Endothelial cell (in vitro differentiated cells): Measurements from ENCODE around the gene BCL2L2. TPM values are rescaled to one million over a fixed set of nuclear protein-coding genes. Genes with fewer than 3 reads are reported as not detected.

Source experiments
- DNase-seq: peaks from one replicate; pipeline ENCODE4 v3.0.0; 2021; ENCODE audit warnings: low spot score
- H3K27ac Mint-ChIP-seq: one replicate; pipeline ENCODE4 v1.8.0; 2021; ENCODE audit warnings: mixed read lengths, inconsistent platforms; ENCODE audit not compliant: unreplicated experiment
- H3K27me3 Mint-ChIP-seq: one replicate; pipeline ENCODE4 v1.8.0; 2021; ENCODE audit warnings: mild to moderate bottlenecking, moderate library complexity, mixed read lengths, inconsistent platforms; ENCODE audit not compliant: unreplicated experiment
- H3K36me3 Mint-ChIP-seq: one replicate; pipeline ENCODE4 v1.8.0; 2021; ENCODE audit warnings: mild to moderate bottlenecking, low read depth, mixed read lengths, inconsistent platforms; ENCODE audit not compliant: unreplicated experiment
- H3K4me1 Mint-ChIP-seq: one replicate; pipeline ENCODE4 v1.8.0; 2021; ENCODE audit warnings: mild to moderate bottlenecking, mixed read lengths, inconsistent platforms; ENCODE audit not compliant: unreplicated experiment
- H3K4me3 Mint-ChIP-seq: one replicate; pipeline ENCODE4 v1.8.0; 2021; ENCODE audit warnings: mild to moderate bottlenecking, mixed read lengths, inconsistent platforms; ENCODE audit not compliant: unreplicated experiment
- H3K9me3 Mint-ChIP-seq: one replicate; pipeline ENCODE4 v1.8.0; 2021; ENCODE audit warnings: mixed read lengths, inconsistent platforms; ENCODE audit not compliant: unreplicated experiment
- total RNA-seq: library from RNA; stranded (reverse); fragmentation: NEBNext Ultra II Directional; extraction: Animal tissue kit (Norgen Biotek cat#: 25700); gene quantifications from one replicate; pipeline ENCODE4 v1.2.1, GENCODE V29; 2021; ENCODE audit not compliant: unreplicated experiment
- TF ChIP-seq, protein P1 (sequence below): fragments of 200-600 bp; sonication (generic); IDR thresholded peaks from one replicate; pipeline ENCODE4 v1.5.0; 2021; ENCODE audit warnings: antibody characterized with exemption; ENCODE audit not compliant: unreplicated experiment

BCL2L2 gene
- total RNA-seq, 1 donor from 2014 or later = 22.0 TPM

DNA sequence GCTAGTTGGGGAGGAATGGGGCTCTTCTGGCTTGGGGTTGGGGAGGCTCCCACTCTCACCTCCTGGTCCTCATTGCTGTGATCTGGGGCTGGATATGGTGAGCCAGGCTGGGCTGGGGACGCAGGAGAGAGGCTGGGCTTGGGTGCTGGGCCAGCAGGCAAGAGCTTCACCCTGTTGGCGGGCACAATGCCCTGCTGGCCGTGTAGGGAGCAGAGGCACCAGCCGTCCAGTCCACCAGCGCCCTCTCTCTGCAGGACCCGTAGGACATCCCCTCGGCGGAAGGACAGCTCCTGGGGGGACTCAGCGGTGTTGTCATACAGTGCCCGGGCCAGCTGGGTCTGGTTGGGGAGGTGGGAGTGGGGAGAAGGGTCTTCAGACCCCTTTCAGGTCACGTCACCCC lies 53.9 kb downstream of the BCL2L2 start:
- peaks cover 28% of the 10 kb centered on the region for H3K4me1 Mint-ChIP-seq
- H3K27ac Mint-ChIP-seq = no peak overlapping the region
- TF ChIP-seq, protein P1, sequence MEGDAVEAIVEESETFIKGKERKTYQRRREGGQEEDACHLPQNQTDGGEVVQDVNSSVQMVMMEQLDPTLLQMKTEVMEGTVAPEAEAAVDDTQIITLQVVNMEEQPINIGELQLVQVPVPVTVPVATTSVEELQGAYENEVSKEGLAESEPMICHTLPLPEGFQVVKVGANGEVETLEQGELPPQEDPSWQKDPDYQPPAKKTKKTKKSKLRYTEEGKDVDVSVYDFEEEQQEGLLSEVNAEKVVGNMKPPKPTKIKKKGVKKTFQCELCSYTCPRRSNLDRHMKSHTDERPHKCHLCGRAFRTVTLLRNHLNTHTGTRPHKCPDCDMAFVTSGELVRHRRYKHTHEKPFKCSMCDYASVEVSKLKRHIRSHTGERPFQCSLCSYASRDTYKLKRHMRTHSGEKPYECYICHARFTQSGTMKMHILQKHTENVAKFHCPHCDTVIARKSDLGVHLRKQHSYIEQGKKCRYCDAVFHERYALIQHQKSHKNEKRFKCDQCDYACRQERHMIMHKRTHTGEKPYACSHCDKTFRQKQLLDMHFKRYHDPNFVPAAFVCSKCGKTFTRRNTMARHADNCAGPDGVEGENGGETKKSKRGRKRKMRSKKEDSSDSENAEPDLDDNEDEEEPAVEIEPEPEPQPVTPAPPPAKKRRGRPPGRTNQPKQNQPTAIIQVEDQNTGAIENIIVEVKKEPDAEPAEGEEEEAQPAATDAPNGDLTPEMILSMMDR = no peak
- no peak for DNase-seq
- peaks cover 16% of the 10 kb centered on the region for H3K27me3 Mint-ChIP-seq
- H3K4me3 Mint-ChIP-seq = no peak overlapping the region
- H3K36me3 Mint-ChIP-seq = peaks cover 11% of the 10 kb centered on the region
- no peaks in the 10 kb centered on the region for H3K9me3 Mint-ChIP-seq

DNA sequence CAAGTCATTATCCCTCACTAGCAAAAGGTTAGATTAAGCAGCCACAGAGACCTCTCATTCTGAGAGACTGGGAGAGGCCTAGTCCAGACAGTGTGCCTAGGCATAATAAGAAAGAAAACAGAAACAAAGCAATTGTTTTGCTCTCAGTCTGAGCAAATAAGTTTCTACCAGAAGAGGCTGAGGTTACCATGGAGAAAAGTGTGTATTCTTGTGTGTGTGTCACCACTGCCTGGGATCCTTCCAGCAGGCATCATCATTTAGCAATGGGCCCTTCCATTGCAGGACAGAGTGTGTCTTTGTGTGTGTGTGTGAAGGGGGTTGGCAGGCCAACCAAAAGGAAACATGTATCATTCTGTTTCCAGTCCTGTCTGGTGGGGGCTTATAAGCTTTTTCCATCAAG lies 54.7 kb downstream of the BCL2L2 start:
- H3K4me3 Mint-ChIP-seq = peak overlapping the region; percentile 2
- H3K9me3 Mint-ChIP-seq = no peaks in the 10 kb centered on the region
- H3K4me1 Mint-ChIP-seq = peaks cover 26% of the 10 kb centered on the region
- DNase-seq = no peak
- H3K36me3 Mint-ChIP-seq = peaks cover 8% of the 10 kb centered on the region
- H3K27ac Mint-ChIP-seq = peak overlapping the region; percentile 71
- TF ChIP-seq, protein P1 = no peak
- peaks cover 14% of the 10 kb centered on the region for H3K27me3 Mint-ChIP-seq

Other genes starting within 250 kb of the BCL2L2 start
- gene CDH24, start 249.3 kb upstream of the BCL2L2 start, total RNA-seq = 13.6 TPM
- gene ACIN1, start 211.7 kb upstream of the BCL2L2 start, total RNA-seq = 226 TPM
- 55.2 TPM for gene C14orf119, start 211.3 kb upstream of the BCL2L2 start, total RNA-seq
- gene CIROP, start 201.8 kb upstream of the BCL2L2 start, total RNA-seq = not detected
- not detected for gene CEBPE, start 187.6 kb upstream of the BCL2L2 start, total RNA-seq
- gene SLC7A8, start 123.2 kb upstream of the BCL2L2 start, total RNA-seq = 24.3 TPM
- not detected for gene RNF212B, start 68.9 kb upstream of the BCL2L2 start, total RNA-seq
- 21.7 TPM for gene HOMEZ, start 20.7 kb upstream of the BCL2L2 start, total RNA-seq
- 8.4 TPM for gene PPP1R3E, start 4.0 kb upstream of the BCL2L2 start, total RNA-seq
- gene PABPN1, start 14.6 kb downstream of the BCL2L2 start, total RNA-seq = 191 TPM
- 35.3 TPM for gene SLC22A17, start 46.1 kb downstream of the BCL2L2 start, total RNA-seq
- gene EFS, start 58.3 kb downstream of the BCL2L2 start, total RNA-seq = 17.8 TPM
- not detected for gene IL25, start 66.0 kb downstream of the BCL2L2 start, total RNA-seq
- gene CMTM5, start 70.2 kb downstream of the BCL2L2 start, total RNA-seq = 0.26 TPM
- gene MYH6, start 101.4 kb downstream of the BCL2L2 start, total RNA-seq = 1.6 TPM
- 0.18 TPM for gene MYH7, start 128.8 kb downstream of the BCL2L2 start, total RNA-seq
- 37.7 TPM for gene NGDN, start 162.9 kb downstream of the BCL2L2 start, total RNA-seq
- gene ZFHX2, start 244.9 kb downstream of the BCL2L2 start, total RNA-seq = 12.7 TPM
- gene THTPA, start 249.4 kb downstream of the BCL2L2 start, total RNA-seq = 6.9 TPM